Fibroblast of the aortic adventitia (primary cell): ENCODE measurements around the gene DZIP3. TPM values are rescaled to one million over a fixed set of nuclear protein-coding genes. Genes with fewer than 3 reads are reported as not detected.

Experiments
- DNase-seq: peaks from one replicate; pipeline ENCODE4 v3.0.0-alpha.2; 2010; ENCODE audit warnings: low read depth
- H3K4me3 ChIP-seq: 2 replicates; pipeline ENCODE4 v1.5.1; 2011; ENCODE audit warnings: low read depth, mild to moderate bottlenecking, control low read depth, low read length, moderate library complexity
- CTCF ChIP-seq: IDR thresholded peaks from 2 replicates; pipeline ENCODE4 v1.5.1; 2011; ENCODE audit warnings: mild to moderate bottlenecking, low read length, control low read depth, inconsistent platforms; ENCODE audit not compliant: insufficient read depth
- small RNA-seq: library from RNA; depleted of rRNA; stranded (forward); fragments of <200 nt; gene quantifications from one replicate; pipeline ENCODE3, GENCODE V24; 2012
- total RNA-seq: library from RNA; depleted of rRNA; stranded (reverse); fragments of >200 nt; gene quantifications from 2 replicates; pipeline ENCODE4 v1.2.3, GENCODE V29; 2012; ENCODE audit warnings: low replicate concordance

The DZIP3 gene
- total RNA-seq, 1 donor = 16.7 TPM

DNA sequence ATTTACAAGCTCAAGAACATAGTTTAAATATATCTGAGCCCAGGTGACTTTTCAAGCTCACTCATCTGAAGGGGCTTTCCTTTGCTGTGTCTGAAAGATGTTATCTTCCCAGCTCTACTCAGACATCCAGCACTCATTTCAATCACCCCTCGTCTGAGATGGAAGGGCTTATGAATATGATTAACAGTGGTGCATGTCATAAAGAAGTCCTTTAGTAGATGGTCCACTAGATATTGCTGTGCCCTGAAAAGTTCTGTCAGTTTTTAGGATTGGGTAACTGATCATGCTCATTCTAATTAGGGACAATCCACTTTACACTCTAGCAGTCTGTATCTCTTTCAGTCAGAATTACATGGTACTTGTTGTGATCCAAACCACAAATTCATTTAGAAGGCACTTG, 139.4 kb downstream of the DZIP3 start:
- DNase-seq = no peak
- H3K4me3 ChIP-seq = no peak overlapping the region
- TF ChIP-seq CTCF = no peak

DNA sequence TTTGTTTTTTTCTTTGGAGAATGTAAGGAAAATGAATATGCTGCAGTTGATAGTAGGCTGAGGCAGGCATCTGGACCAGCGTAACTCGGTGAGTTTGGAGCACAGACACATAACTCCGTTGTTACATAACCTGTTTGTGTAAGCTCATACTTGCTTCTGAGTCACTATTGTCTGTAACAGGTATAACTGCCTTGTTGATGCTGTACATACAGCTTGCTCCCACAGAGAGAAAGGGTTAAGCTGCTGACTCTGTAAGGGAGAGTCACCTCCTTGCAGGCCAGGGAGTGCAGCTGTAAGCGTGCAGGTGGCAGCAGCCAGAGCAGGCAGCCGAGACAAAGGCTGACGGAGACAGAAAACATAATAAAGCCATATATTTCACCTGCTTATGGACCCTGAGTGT, 147.3 kb downstream of the DZIP3 start:
- no peak overlapping the region for H3K4me3 ChIP-seq
- no peak for TF ChIP-seq CTCF
- DNase-seq = no peak

GRCh38 chr3:108742929-108743328, 153.4 kb downstream of the DZIP3 start:
- H3K4me3 ChIP-seq = no peak overlapping the region
- no peak for DNase-seq
- TF ChIP-seq CTCF = no peak

Small RNA genes lying within 50 kb of the gene (small RNA-seq; reads per million reads assigned to genes)
- gene AC092185.1 (not detected), gene RF00156 (not detected)

Other genes starting within 250 kb of the DZIP3 start
- 0.99 and 1.6 TPM in 2 replicates for gene MYH15, start 79.1 kb upstream of the DZIP3 start, total RNA-seq
- gene CIP2A, start 284 bp upstream of the DZIP3 start, total RNA-seq = 7.1 and 39.2 TPM in 2 replicates
- not detected in 2 replicates for gene RETNLB, start 167.7 kb downstream of the DZIP3 start, total RNA-seq
- not detected in 2 replicates for gene TRAT1, start 233.1 kb downstream of the DZIP3 start, total RNA-seq